Measurements from ENCODE around the gene RNASEH1. TPM values are rescaled to one million over a fixed set of nuclear protein-coding genes. Genes with fewer than 3 reads are reported as not detected.

The RNASEH1 gene
- total RNA-seq, 1 experiment from 2014 or later = 42.0 TPM

DNA sequence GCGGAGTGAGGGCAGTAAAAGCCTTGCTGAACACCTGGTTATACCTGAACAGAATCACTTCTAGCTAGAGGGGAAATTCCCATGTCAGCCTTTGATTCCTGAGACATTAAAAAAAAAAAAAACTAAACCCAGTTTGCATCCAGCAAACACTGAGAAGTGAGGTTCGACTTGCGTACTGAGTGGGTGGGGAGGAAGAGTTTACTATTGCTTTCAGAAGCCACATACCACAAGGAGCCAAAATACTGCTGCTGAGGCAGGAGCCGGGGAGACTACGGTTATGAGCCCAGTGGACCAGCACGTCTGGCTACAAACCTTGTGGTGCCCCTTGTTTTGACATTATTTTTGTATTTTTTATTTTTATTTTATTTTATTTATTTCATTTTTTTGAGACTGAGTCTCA is 39.4 kb upstream of the RNASEH1 start:
- Histone ChIP-seq H3K23me2 (ENCODE audit: insufficient read length, low read depth, low read length, poor library complexity, severe bottlenecking) (no peaks in the 10 kb centered on the region), H3K9ac (ENCODE audit: extremely low read depth, insufficient read length, low read length) (no peak overlapping the region), H2AK5ac (ENCODE audit: insufficient read length, low read length) (no peak overlapping the region), H2BK5ac (ENCODE audit: insufficient read length, low read length) (no peak overlapping the region), H4K5ac (ENCODE audit: insufficient read length, low read depth, low read length) (no peak overlapping the region), H2BK120ac (ENCODE audit: low read depth, low read length, poor library complexity, severe bottlenecking) (no peak overlapping the region), H3K14ac (ENCODE audit: insufficient read depth, low read length) (no peak overlapping the region), H4K20me1 (ENCODE audit: control insufficient read depth, insufficient read depth, insufficient read length) (no peaks in the 10 kb centered on the region), H4K91ac (ENCODE audit: insufficient read length, low read depth, low read length) (no peak overlapping the region), H3K27ac (ENCODE audit: insufficient read length, low read depth, low read length) (no peak overlapping the region), H2AFZ (ENCODE audit: low read length) (no peak overlapping the region), H3K18ac (ENCODE audit: insufficient read length, low read depth, low read length) (no peak overlapping the region), H2BK15ac (ENCODE audit: low read depth, low read length) (no peak overlapping the region), H3K4me1 (ENCODE audit: insufficient read depth, low read length) (no peaks in the 10 kb centered on the region), H3K23ac (ENCODE audit: insufficient read length, low read depth, low read length) (no peak overlapping the region), H3K4me2 (ENCODE audit: insufficient read depth, insufficient read length, low read length) (no peak overlapping the region), H3T11ph (ENCODE audit: low read length) (no peak overlapping the region), H3K79me2 (ENCODE audit: insufficient read depth, low read length) (no peaks in the 10 kb centered on the region), H3K4ac (ENCODE audit: low read depth, low read length) (no peak overlapping the region), H3K27me3 (ENCODE audit: insufficient read depth, low read length) (no peaks in the 10 kb centered on the region), H2BK12ac (ENCODE audit: insufficient read length, low read depth, low read length) (no peak overlapping the region), H3K9me3 (ENCODE audit: control insufficient read depth, low read depth, low read length) (no peaks in the 10 kb centered on the region), H3K79me1 (ENCODE audit: insufficient read depth, low read depth, low read length, poor library complexity, severe bottlenecking) (no peaks in the 10 kb centered on the region), H2BK20ac (ENCODE audit: low read depth, low read length, poor library complexity, severe bottlenecking) (no peak overlapping the region), H3K56ac (ENCODE audit: insufficient read length, low read depth, low read length) (no peak overlapping the region), H4K8ac (replicated peaks; ENCODE audit: insufficient read length, low read depth, low read length) (no peak overlapping the region)
- DNase-seq = no peak
- peaks cover 3 to 9% of the 10 kb centered on the region in 2 experiments; a peak in 3 of 4 replicates for H3K4me1 Mint-ChIP-seq
- TF ChIP-seq, protein P1, sequence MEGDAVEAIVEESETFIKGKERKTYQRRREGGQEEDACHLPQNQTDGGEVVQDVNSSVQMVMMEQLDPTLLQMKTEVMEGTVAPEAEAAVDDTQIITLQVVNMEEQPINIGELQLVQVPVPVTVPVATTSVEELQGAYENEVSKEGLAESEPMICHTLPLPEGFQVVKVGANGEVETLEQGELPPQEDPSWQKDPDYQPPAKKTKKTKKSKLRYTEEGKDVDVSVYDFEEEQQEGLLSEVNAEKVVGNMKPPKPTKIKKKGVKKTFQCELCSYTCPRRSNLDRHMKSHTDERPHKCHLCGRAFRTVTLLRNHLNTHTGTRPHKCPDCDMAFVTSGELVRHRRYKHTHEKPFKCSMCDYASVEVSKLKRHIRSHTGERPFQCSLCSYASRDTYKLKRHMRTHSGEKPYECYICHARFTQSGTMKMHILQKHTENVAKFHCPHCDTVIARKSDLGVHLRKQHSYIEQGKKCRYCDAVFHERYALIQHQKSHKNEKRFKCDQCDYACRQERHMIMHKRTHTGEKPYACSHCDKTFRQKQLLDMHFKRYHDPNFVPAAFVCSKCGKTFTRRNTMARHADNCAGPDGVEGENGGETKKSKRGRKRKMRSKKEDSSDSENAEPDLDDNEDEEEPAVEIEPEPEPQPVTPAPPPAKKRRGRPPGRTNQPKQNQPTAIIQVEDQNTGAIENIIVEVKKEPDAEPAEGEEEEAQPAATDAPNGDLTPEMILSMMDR (conservative IDR thresholded peaks at IDR 0.05) = no peak
- H3K4me3 Mint-ChIP-seq = no peak overlapping the region
- no CpG with 5 or more reads among the region's 6 CpGs for WGBS (ENCODE audit: extremely low coverage, insufficient read length, low lambda C conversion rate)
- peaks cover 3% of the 10 kb centered on the region in 2 experiments; a peak in 4 of 5 replicates for H3K9me3 Mint-ChIP-seq
- H3K27ac Mint-ChIP-seq = peak overlapping the region in 1 of 3 experiments; percentile 16; a peak in 1 of 7 replicates
- H3K27me3 Mint-ChIP-seq (ENCODE audit: low read depth) = peaks cover 15% of the 10 kb centered on the region
- peaks cover 3 to 4% (median 3%) of the 10 kb centered on the region in 3 experiments; a peak in 5 of 7 replicates for H3K36me3 Mint-ChIP-seq (ENCODE audit: insufficient read depth in 1 of 3, low read depth in 3 of 3)
